Stimulated activated naive CD4-positive, alpha-beta T cell treated with Interleukin-2 at 50 U/mL for 16 hours (primary cell): ENCODE results near the gene SERP2.
"Not testable (repeated sequence)": the region's sequence is repeated elsewhere in the genome, so short reads cannot be mapped to it uniquely, and the experiment has no call there.

ENCODE experiments used
- DNase-seq: peaks from one replicate; lab custom pipeline; 2025; lab: John Stamatoyannopoulos, UW

The SERP2 gene

GRCh38 chr13:44373601-44374347 is at the start of gene SERP2:
SERP2 (plus strand) TSS chr13:44373824; CDS start chr13:44374026, 202 bp downstream.
- no peak for DNase-seq

- DNase-seq, result no peak
Measured at GRCh38 chr13:44326961-44327360, 46.7 kb upstream of the SERP2 start.

- DNase-seq, result not testable (repeated sequence)
Measured at GRCh38 chr13:44329041-44329440, 44.6 kb upstream of the SERP2 start.

- no peak for DNase-seq
Measured at GRCh38 chr13:44329909-44330545, 43.6 kb upstream of the SERP2 start.

- DNase-seq, result no peak
Measured at GRCh38 chr13:44331446-44331845, 42.2 kb upstream of the SERP2 start.

GRCh38 chr13:44331912-44332851 is 41.4 kb upstream of the SERP2 start:
- DNase-seq, result no peak

- DNase-seq, result no peak
Measured at GRCh38 chr13:44333950-44334655, 39.5 kb upstream of the SERP2 start.

GRCh38 chr13:44334751-44335150 is 38.9 kb upstream of the SERP2 start:
- DNase-seq, result no peak

- no peak for DNase-seq
Measured at GRCh38 chr13:44336934-44337333, 36.7 kb upstream of the SERP2 start.

GRCh38 chr13:44337581-44337980 is 36.0 kb upstream of the SERP2 start:
- no peak for DNase-seq

- no peak for DNase-seq
Measured at GRCh38 chr13:44340508-44340907, 33.1 kb upstream of the SERP2 start.

- DNase-seq, result no peak
Measured at GRCh38 chr13:44342741-44343140, 30.9 kb upstream of the SERP2 start.

GRCh38 chr13:44346534-44346933 is 27.1 kb upstream of the SERP2 start:
- DNase-seq, result no peak

GRCh38 chr13:44347301-44347700 is 26.3 kb upstream of the SERP2 start:
- DNase-seq, result no peak

- no peak for DNase-seq
Measured at GRCh38 chr13:44347949-44348348, 25.7 kb upstream of the SERP2 start.

- DNase-seq, result no peak
Measured at GRCh38 chr13:44350775-44351504, 22.7 kb upstream of the SERP2 start.

- DNase-seq, result no peak
Measured at GRCh38 chr13:44351505-44351854, 22.1 kb upstream of the SERP2 start.

- no peak for DNase-seq
Measured at GRCh38 chr13:44352202-44352601, 21.4 kb upstream of the SERP2 start.

- no peak for DNase-seq
Measured at GRCh38 chr13:44352671-44353070, 21.0 kb upstream of the SERP2 start.

GRCh38 chr13:44354331-44354730 is 19.3 kb upstream of the SERP2 start:
- DNase-seq, result no peak

- DNase-seq, result no peak
Measured at GRCh38 chr13:44354884-44355283, 18.7 kb upstream of the SERP2 start.
